Inflammatory macrophage treated with lipopolysaccharide for 4 hours (primary cell): ENCODE data around the gene FARSB.
A peak's percentile ranks its signal among the peaks of the same experiment; 100 is the strongest.
"Not testable (repeated sequence)": the region's sequence is repeated elsewhere in the genome, so short reads cannot be mapped to it uniquely, and the experiment has no call there.

ENCODE experiments used
- DNase-seq: peaks from one replicate; pipeline ENCODE4 v3.0.0-alpha.2; 2020

FARSB gene

DNA sequence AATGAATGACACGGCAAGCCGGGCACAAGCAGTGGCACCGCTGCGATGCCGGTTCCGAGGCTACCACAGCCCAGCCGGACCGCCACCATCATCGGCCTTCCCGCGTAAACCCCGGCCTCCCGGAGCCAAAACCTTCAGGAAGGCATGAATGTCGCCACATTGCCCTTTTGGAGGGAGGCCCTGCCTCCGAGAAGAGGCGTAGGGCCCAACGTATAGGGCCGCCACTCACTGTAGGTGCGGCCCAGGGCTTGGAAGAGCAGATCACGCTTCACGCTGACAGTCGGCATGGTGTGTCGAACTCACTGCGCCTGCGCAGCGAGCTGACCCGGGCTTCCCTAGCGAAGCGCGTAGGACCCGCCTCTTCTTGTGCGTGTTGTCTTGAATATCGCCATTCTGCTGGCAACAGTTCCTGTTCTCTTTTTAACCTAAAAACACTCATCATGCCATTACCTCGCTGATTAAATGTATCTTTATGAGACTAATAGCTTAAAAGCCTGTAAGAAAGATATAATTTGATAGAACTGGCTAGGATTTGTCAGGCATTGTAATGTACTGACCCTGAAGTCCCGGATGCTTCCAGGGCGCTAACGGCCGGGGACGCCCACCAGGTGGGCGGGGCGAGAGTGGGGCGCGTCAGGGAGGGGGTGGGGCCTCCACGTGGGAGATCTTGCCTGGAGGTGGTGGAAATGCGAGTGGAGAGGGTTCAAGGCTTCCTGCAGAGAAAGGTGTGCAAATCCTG lies at the start of gene FARSB:
TSS of gene FARSB (minus strand) at position 306 of the 739 bp plus-strand sequence. CDS start at position 287, 19 bp downstream.
- peak; percentile 98 for DNase-seq

GRCh38 chr2:222703886-222704285 lies 48.0 kb upstream of the FARSB start:
- no peak for DNase-seq

- no peak for DNase-seq
Measured at GRCh38 chr2:222703091-222703490, 47.2 kb upstream of the FARSB start.

- DNase-seq: no peak
Measured at GRCh38 chr2:222701721-222702131, 45.8 kb upstream of the FARSB start.

GRCh38 chr2:222701233-222701632 lies 45.3 kb upstream of the FARSB start:
- no peak for DNase-seq

GRCh38 chr2:222698276-222698675 lies 42.4 kb upstream of the FARSB start:
- DNase-seq: no peak

GRCh38 chr2:222693837-222694236 lies 37.9 kb upstream of the FARSB start:
- DNase-seq: peak; percentile 35

DNA sequence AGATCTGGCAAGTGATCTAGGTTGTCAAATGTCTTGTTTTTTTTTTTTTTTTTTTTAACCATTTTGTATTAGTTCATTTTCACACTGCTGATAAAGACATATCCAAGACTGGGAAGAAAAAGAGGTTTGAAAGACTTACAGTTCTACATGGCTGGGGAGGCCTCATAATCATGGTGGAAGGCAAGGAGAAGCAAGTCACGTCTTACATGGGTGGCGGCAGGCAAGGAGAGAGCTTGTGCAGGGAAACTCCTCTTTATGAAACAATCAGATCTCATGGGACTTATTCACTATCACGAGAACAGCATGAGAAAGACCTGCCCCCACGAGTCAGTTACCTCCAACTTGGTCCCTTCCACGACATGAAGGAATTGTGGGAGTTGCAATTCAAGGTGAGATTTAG lies 37.5 kb upstream of the FARSB start:
- not testable (repeated sequence) for DNase-seq

GRCh38 chr2:222690564-222691200 lies 34.8 kb upstream of the FARSB start:
- peak; percentile 85 for DNase-seq

- DNase-seq: no peak
Measured at GRCh38 chr2:222689322-222689721, 33.4 kb upstream of the FARSB start.

DNA sequence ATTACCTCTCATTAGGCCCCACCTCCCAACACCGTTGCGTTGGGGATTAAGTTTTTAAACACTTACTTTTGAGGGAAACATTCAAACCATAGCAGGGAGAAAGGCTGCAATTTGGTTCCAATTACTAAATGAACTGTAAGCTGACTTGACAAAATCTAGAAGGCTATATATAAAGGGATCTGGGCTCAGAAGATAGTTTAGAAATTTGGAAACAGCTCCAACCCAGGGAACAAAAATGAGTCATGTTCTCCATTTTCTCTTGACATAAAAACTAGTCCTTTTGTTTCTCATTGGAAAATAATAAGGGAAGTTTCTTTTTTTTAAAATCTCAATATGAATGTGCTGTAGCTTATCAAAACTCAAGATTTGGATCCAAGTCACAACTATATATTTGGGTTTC lies 33.0 kb upstream of the FARSB start:
- peak; percentile 69 for DNase-seq

- DNase-seq: no peak
Measured at GRCh38 chr2:222686086-222686750, 30.3 kb upstream of the FARSB start.

DNA sequence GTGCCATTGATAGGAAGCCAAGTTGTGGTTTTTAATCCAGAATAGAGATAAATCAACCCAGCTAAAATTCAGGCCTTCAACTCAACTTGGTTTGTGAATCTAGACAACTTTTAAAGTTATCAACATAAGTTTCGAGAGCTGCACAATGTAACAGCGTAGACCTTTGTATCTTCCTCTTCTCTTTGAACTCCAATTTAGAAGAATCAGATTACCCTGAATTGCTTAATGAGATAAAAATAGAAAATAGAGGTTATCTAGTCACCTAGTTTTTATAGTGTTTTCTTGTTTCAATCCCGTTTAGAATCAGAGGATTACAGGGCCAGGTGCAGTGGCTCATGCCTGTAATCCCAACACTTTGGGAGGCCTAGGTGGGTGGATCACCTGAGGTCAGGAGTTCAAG lies 27.9 kb upstream of the FARSB start:
- no peak for DNase-seq

DNA sequence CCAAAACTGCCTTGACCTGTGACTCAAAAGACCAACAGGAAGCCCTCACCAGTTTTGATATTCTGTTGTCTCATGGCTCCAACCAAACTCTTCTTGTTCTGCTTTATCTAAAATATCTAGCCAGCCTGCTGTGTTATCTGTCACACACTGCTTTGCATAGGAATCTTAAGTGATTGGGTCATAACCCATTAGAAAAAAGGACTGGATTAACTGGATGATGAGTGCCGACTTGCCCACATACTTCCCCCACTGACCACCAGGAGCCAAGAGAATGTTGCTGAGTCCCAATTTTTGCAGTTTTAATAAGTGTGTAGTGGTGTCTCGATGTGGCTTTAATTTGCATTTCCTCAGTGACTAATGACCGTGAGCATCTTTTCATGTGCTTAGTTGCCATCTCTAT lies 22.1 kb upstream of the FARSB start:
- peak; percentile 39 for DNase-seq

- peak; percentile 52 for DNase-seq
Measured at GRCh38 chr2:222673883-222674282, 18.0 kb upstream of the FARSB start.

GRCh38 chr2:222673273-222673672 lies 17.4 kb upstream of the FARSB start:
- no peak for DNase-seq

GRCh38 chr2:222672068-222672401 lies 16.1 kb upstream of the FARSB start:
- no peak for DNase-seq

GRCh38 chr2:222671259-222672067 lies 15.6 kb upstream of the FARSB start, which contains the start of gene MOGAT1:
Gene MOGAT1, plus strand, starts transcription at chr2:222671658. Its CDS starts 128 bp downstream, at chr2:222671786.
- peak; percentile 50 for DNase-seq

DNA sequence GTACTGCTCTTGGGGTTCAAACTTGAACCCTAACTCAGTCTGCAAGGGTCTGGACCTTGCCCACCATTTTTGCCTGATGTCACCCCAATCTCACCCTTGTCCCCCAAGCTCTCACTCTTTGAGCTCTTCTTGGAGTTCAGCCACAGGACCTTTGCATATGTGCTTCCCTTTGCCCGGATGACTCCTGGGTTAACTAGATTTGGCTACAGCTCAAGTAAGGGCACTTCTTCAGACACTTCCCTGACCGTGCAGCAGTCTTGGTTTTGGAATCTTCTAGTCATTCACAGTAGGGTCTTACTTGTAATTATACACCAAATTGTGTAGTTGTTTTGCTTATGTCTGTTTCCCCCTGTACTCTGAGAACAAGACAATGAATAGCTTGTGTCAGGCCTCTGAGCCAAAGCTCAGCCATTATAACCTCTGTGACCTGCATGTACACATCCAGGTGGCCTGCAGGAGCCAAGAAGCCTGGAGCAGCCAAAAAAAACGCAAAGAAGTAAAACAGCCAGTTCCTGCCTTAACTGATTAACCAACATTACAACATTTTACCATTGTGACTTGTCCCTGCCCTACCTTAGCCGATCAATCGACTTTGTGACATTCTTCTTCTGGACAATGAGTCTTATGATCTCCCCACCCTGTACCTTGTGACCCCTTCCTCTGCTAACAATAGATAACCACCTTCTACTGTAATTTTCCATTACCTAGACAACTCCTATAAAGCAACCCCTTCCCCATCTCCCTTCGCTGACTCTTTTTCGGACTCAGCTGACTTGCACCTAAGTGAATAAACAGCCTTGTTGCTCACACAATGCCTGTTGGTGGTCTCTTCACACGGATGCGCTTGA lies 14.5 kb upstream of the FARSB start:
- no peak for DNase-seq

DNA sequence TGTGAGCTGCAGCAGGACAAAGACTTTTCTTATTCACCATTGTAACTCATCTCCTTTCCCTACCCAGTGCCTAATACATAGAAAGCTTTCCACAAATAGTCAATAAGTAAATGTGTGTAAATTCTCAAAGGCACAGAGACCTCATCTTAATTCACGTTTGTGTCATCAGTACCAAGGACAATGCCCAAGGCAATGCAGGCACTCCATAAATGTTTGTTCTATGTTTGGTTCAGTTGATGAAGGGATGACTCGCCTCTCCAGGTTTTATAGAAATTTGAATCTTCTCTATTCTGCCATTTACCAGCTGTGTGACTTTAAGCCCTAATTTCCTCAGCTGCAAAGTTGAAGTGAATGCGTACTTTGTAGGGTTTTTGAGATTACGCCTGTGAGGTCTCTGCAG lies 13.5 kb upstream of the FARSB start:
- no peak for DNase-seq

DNA sequence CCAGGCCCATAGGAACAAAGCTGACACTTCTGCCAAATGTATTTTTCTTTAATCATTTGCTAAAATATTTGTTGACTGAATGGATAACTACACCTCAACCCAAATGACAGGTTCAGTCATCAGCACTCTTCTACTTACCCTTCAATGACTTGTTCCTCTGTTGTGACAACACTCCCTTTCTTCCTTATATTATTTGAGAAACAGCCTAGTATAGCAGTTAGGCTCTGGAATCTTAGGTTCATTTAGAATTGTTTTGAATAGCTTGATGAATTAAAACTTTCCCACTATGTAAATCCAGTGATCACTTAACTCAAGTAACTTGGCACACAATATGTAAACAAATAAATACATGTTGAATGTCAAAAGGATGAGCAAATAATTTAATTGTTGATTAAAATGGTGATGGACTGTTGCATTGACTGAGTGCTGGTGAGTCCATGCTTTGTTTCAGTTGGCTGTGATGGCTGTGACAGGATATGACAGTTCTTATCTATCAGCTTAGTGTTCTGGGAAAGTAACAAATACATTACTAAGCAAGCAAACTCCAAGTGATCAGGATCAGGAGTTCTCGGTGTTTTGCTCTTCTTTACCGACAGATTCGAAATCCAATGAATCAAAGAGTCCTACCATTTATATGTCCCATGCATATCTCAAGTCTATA lies 12.7 kb upstream of the FARSB start:
- no peak for DNase-seq

DNA sequence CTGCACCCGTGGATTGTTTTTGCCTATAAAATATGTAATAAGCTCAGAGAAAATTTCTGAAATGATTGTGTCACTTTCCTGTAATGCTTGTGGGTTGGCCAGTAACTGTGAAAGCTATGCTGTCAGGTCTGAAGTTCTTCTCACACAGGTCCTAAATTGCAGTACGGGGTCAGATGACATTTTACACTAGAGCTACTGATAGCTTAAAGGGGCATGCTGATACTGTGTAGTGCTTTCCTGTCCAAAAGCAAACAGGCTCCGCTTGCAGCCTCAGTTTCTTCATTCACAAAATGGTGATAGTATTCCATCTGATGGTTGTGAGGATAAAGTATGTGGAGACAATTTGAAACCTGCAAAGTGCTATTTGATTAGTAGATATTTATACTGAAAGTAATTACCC lies 7.6 kb upstream of the FARSB start:
- peak; percentile 11 for DNase-seq
